ENCODE data around the gene TMTC2.

TMTC2 gene

GRCh38 chr12:82866227-82866775 lies 179.6 kb downstream of the TMTC2 start:
- Histone ChIP-seq H3K9me3 (ENCODE audit: control insufficient read depth, low read length) (no peaks in the 10 kb centered on the region), H3K4me1 (ENCODE audit: control insufficient read depth, insufficient read depth, low read length, poor library complexity, severe bottlenecking) (no peaks in the 10 kb centered on the region), H3K4me3 (ENCODE audit: extremely low read depth, insufficient read depth, low read length, poor library complexity, severe bottlenecking) (no peak overlapping the region), H3K36me3 (ENCODE audit: control insufficient read depth, insufficient read depth, low read length) (no peaks in the 10 kb centered on the region), H3K27ac (ENCODE audit: low read depth, low read length, severe bottlenecking) (no peak overlapping the region)
- no CpG with 5 or more reads among the region's 4 CpGs for WGBS, 2 experiments (ENCODE audit: insufficient coverage in 2 of 2)

GRCh38 chr12:82866946-82867345 lies 180.2 kb downstream of the TMTC2 start:
- WGBS, 2 experiments (ENCODE audit: insufficient coverage in 2 of 2), result 100% methylated on average over 1 of the region's 3 CpGs; no CpG with 5 or more reads in 1 of the 2 experiments
- Histone ChIP-seq H3K4me1 (ENCODE audit: control insufficient read depth, insufficient read depth, low read length, poor library complexity, severe bottlenecking) (no peaks in the 10 kb centered on the region), H3K4me3 (ENCODE audit: extremely low read depth, insufficient read depth, low read length, poor library complexity, severe bottlenecking) (no peak overlapping the region), H3K36me3 (ENCODE audit: control insufficient read depth, insufficient read depth, low read length) (no peaks in the 10 kb centered on the region), H3K27ac (ENCODE audit: low read depth, low read length, severe bottlenecking) (no peak overlapping the region), H3K9me3 (ENCODE audit: control insufficient read depth, low read length) (no peaks in the 10 kb centered on the region)

- Histone ChIP-seq H3K4me1 (ENCODE audit: control insufficient read depth, insufficient read depth, low read length, poor library complexity, severe bottlenecking) (no peaks in the 10 kb centered on the region), H3K27ac (ENCODE audit: low read depth, low read length, severe bottlenecking) (no peak overlapping the region), H3K36me3 (ENCODE audit: control insufficient read depth, insufficient read depth, low read length) (no peaks in the 10 kb centered on the region), H3K9me3 (ENCODE audit: control insufficient read depth, low read length) (no peaks in the 10 kb centered on the region), H3K4me3 (ENCODE audit: extremely low read depth, insufficient read depth, low read length, poor library complexity, severe bottlenecking) (no peak overlapping the region)
- 84 to 97% methylated on average over 4 to 5 of the region's 6 CpGs for WGBS, 2 experiments (ENCODE audit: insufficient coverage in 2 of 2)
Observed at GRCh38 chr12:82867762-82868500, 181.2 kb downstream of the TMTC2 start.

GRCh38 chr12:82870771-82871377 lies 184.2 kb downstream of the TMTC2 start:
- no peak overlapping the region for H3K27ac ChIP-seq (ENCODE audit: low read depth, low read length, severe bottlenecking)
- peaks cover 3% of the 10 kb centered on the region for H3K4me1 ChIP-seq (ENCODE audit: control insufficient read depth, insufficient read depth, low read length, poor library complexity, severe bottlenecking)
- H3K4me3 ChIP-seq (ENCODE audit: extremely low read depth, insufficient read depth, low read length, poor library complexity, severe bottlenecking), result no peak overlapping the region
- no peaks in the 10 kb centered on the region for H3K9me3 ChIP-seq (ENCODE audit: control insufficient read depth, low read length)
- H3K36me3 ChIP-seq (ENCODE audit: control insufficient read depth, insufficient read depth, low read length), result no peaks in the 10 kb centered on the region

GRCh38 chr12:82872088-82872487 lies 185.4 kb downstream of the TMTC2 start:
- H3K27ac ChIP-seq (ENCODE audit: low read depth, low read length, severe bottlenecking), result no peak overlapping the region
- H3K36me3 ChIP-seq (ENCODE audit: control insufficient read depth, insufficient read depth, low read length), result no peaks in the 10 kb centered on the region
- 94 to 100% methylated on average over 1 to 2 of the region's 2 CpGs for WGBS, 2 experiments (ENCODE audit: insufficient coverage in 2 of 2)
- H3K4me3 ChIP-seq (ENCODE audit: extremely low read depth, insufficient read depth, low read length, poor library complexity, severe bottlenecking), result no peak overlapping the region
- no peaks in the 10 kb centered on the region for H3K9me3 ChIP-seq (ENCODE audit: control insufficient read depth, low read length)
- H3K4me1 ChIP-seq (ENCODE audit: control insufficient read depth, insufficient read depth, low read length, poor library complexity, severe bottlenecking), result peaks cover 3% of the 10 kb centered on the region

GRCh38 chr12:82873309-82873708 lies 186.6 kb downstream of the TMTC2 start:
- Histone ChIP-seq H3K27ac (ENCODE audit: low read depth, low read length, severe bottlenecking) (no peak overlapping the region), H3K9me3 (ENCODE audit: control insufficient read depth, low read length) (no peaks in the 10 kb centered on the region), H3K4me3 (ENCODE audit: extremely low read depth, insufficient read depth, low read length, poor library complexity, severe bottlenecking) (no peak overlapping the region), H3K4me1 (ENCODE audit: control insufficient read depth, insufficient read depth, low read length, poor library complexity, severe bottlenecking) (peaks cover 3% of the 10 kb centered on the region), H3K36me3 (ENCODE audit: control insufficient read depth, insufficient read depth, low read length) (no peaks in the 10 kb centered on the region)

- H3K4me1 ChIP-seq (ENCODE audit: control insufficient read depth, insufficient read depth, low read length, poor library complexity, severe bottlenecking), result peaks cover 3% of the 10 kb centered on the region
- WGBS, 2 experiments (ENCODE audit: insufficient coverage in 2 of 2), result 75 to 100% methylated on average over 2 of the region's 3 CpGs
- no peak overlapping the region for H3K4me3 ChIP-seq (ENCODE audit: extremely low read depth, insufficient read depth, low read length, poor library complexity, severe bottlenecking)
- H3K9me3 ChIP-seq (ENCODE audit: control insufficient read depth, low read length), result no peaks in the 10 kb centered on the region
- no peak overlapping the region for H3K27ac ChIP-seq (ENCODE audit: low read depth, low read length, severe bottlenecking)
- no peaks in the 10 kb centered on the region for H3K36me3 ChIP-seq (ENCODE audit: control insufficient read depth, insufficient read depth, low read length)
Observed at GRCh38 chr12:82873951-82874350, 187.2 kb downstream of the TMTC2 start.

- Histone ChIP-seq H3K36me3 (ENCODE audit: control insufficient read depth, insufficient read depth, low read length) (no peaks in the 10 kb centered on the region), H3K9me3 (ENCODE audit: control insufficient read depth, low read length) (no peaks in the 10 kb centered on the region), H3K4me3 (ENCODE audit: extremely low read depth, insufficient read depth, low read length, poor library complexity, severe bottlenecking) (no peak overlapping the region), H3K27ac (ENCODE audit: low read depth, low read length, severe bottlenecking) (no peak overlapping the region), H3K4me1 (ENCODE audit: control insufficient read depth, insufficient read depth, low read length, poor library complexity, severe bottlenecking) (peaks cover 3% of the 10 kb centered on the region)
- no CpG with 5 or more reads among the region's 1 CpG for WGBS, 2 experiments (ENCODE audit: insufficient coverage in 2 of 2)
Observed at GRCh38 chr12:82874945-82875344, 188.2 kb downstream of the TMTC2 start.

- Histone ChIP-seq H3K4me3 (ENCODE audit: extremely low read depth, insufficient read depth, low read length, poor library complexity, severe bottlenecking) (no peak overlapping the region), H3K36me3 (ENCODE audit: control insufficient read depth, insufficient read depth, low read length) (no peaks in the 10 kb centered on the region), H3K27ac (ENCODE audit: low read depth, low read length, severe bottlenecking) (no peak overlapping the region), H3K4me1 (ENCODE audit: control insufficient read depth, insufficient read depth, low read length, poor library complexity, severe bottlenecking) (peaks cover 3% of the 10 kb centered on the region), H3K9me3 (ENCODE audit: control insufficient read depth, low read length) (no peaks in the 10 kb centered on the region)
- 100% methylated on average over 1 of the region's 2 CpGs; no CpG with 5 or more reads in 1 of the 2 experiments for WGBS, 2 experiments (ENCODE audit: insufficient coverage in 2 of 2)
Observed at GRCh38 chr12:82876075-82876474, 189.4 kb downstream of the TMTC2 start.

- WGBS, 2 experiments (ENCODE audit: insufficient coverage in 2 of 2), result no CpG with 5 or more reads among the region's 1 CpG
- Histone ChIP-seq H3K4me3 (ENCODE audit: extremely low read depth, insufficient read depth, low read length, poor library complexity, severe bottlenecking) (no peak overlapping the region), H3K9me3 (ENCODE audit: control insufficient read depth, low read length) (no peaks in the 10 kb centered on the region), H3K36me3 (ENCODE audit: control insufficient read depth, insufficient read depth, low read length) (no peaks in the 10 kb centered on the region), H3K27ac (ENCODE audit: low read depth, low read length, severe bottlenecking) (no peak overlapping the region), H3K4me1 (ENCODE audit: control insufficient read depth, insufficient read depth, low read length, poor library complexity, severe bottlenecking) (peaks cover 3% of the 10 kb centered on the region)
Observed at GRCh38 chr12:82877963-82878362, 191.3 kb downstream of the TMTC2 start.

- H3K27ac ChIP-seq (ENCODE audit: low read depth, low read length, severe bottlenecking), result no peak overlapping the region
- 81 to 87% methylated on average over 2 to 5 of the region's 5 CpGs for WGBS, 2 experiments (ENCODE audit: insufficient coverage in 2 of 2)
- no peaks in the 10 kb centered on the region for H3K9me3 ChIP-seq (ENCODE audit: control insufficient read depth, low read length)
- H3K4me1 ChIP-seq (ENCODE audit: control insufficient read depth, insufficient read depth, low read length, poor library complexity, severe bottlenecking), result no peaks in the 10 kb centered on the region
- H3K36me3 ChIP-seq (ENCODE audit: control insufficient read depth, insufficient read depth, low read length), result no peaks in the 10 kb centered on the region
- no peak overlapping the region for H3K4me3 ChIP-seq (ENCODE audit: extremely low read depth, insufficient read depth, low read length, poor library complexity, severe bottlenecking)
Observed at GRCh38 chr12:82880442-82880901, 193.8 kb downstream of the TMTC2 start.

Measured in mesodermal cell (in vitro differentiated cells).